NCI-H1436 (cell line): ENCODE results near the gene KIF17.

Source experiments
- DNase-seq: peaks from one replicate; lab custom pipeline; 2025; lab: John Stamatoyannopoulos, UW

Gene KIF17

GRCh38 chr1:20660847-20661206 lies 57.0 kb downstream of the KIF17 start:
- DNase-seq, result no peak

- no peak for DNase-seq
These were observed 57.4 kb downstream of the KIF17 start for GRCh38 chr1:20660363-20660762.

- no peak for DNase-seq
These were observed 59.5 kb downstream of the KIF17 start for GRCh38 chr1:20658166-20658915.

- no peak for DNase-seq
These were observed 60.8 kb downstream of the KIF17 start for GRCh38 chr1:20657024-20657423.

- DNase-seq, result no peak
These were observed 63.6 kb downstream of the KIF17 start for GRCh38 chr1:20654104-20654690.

GRCh38 chr1:20652300-20652699 lies 65.5 kb downstream of the KIF17 start:
- DNase-seq, result no peak

- no peak for DNase-seq
These were observed 68.9 kb downstream of the KIF17 start for GRCh38 chr1:20648946-20649345.

GRCh38 chr1:20648438-20648837 lies 69.4 kb downstream of the KIF17 start:
- DNase-seq, result no peak

GRCh38 chr1:20645414-20645813 lies 72.4 kb downstream of the KIF17 start:
- no peak for DNase-seq

GRCh38 chr1:20644416-20644815 lies 73.4 kb downstream of the KIF17 start:
- DNase-seq, result no peak

GRCh38 chr1:20643080-20643479 lies 74.7 kb downstream of the KIF17 start:
- no peak for DNase-seq

GRCh38 chr1:20641975-20642374 lies 75.8 kb downstream of the KIF17 start:
- no peak for DNase-seq

- peak; percentile 24 for DNase-seq
These were observed 77.6 kb downstream of the KIF17 start for GRCh38 chr1:20640183-20640597.

- no peak for DNase-seq
These were observed 80.9 kb downstream of the KIF17 start for GRCh38 chr1:20636785-20637347.

- peak; percentile 14 for DNase-seq
These were observed 83.2 kb downstream of the KIF17 start for GRCh38 chr1:20634594-20635084.

GRCh38 chr1:20634065-20634593 lies 83.7 kb downstream of the KIF17 start:
- no peak for DNase-seq

GRCh38 chr1:20633190-20634064 lies 84.4 kb downstream of the KIF17 start, which contains the start of gene PINK1:
PINK1 (plus strand) TSS chr1:20633458; CDS start chr1:20633549, 91 bp downstream.
- DNase-seq, result peak; percentile 55

- no peak for DNase-seq
These were observed 85.4 kb downstream of the KIF17 start for GRCh38 chr1:20632386-20632785.

- DNase-seq, result no peak
These were observed 87.1 kb downstream of the KIF17 start for GRCh38 chr1:20630729-20631128.

GRCh38 chr1:20626524-20626923 lies 91.3 kb downstream of the KIF17 start:
- DNase-seq, result no peak

GRCh38 chr1:20626098-20626427 lies 91.7 kb downstream of the KIF17 start:
- DNase-seq, result no peak
